ENCODE measurements around the gene CLTCL1. TPM values are rescaled to one million over a fixed set of nuclear protein-coding genes. Genes with fewer than 3 reads are reported as not detected.

Gene CLTCL1
- total and polyA plus RNA-seq, 9 of the 15 experiments (the other 6 are each of a cell fraction or from before 2014, with no cell fraction given): 1.1 to 11.7 (median 5.0) TPM

- no peak for TF ChIP-seq GTF2F1 (IDR thresholded peaks at IDR 0.05; ENCODE audit: low read depth, low read length)
- TF ChIP-seq ARID3B (CRISPR knock-in tag; IDR thresholded peaks at IDR 0.05; ENCODE audit: borderline replicate concordance): peak; percentile 92; the same call in 1 of the 2 replicates
- peak; percentile 34 for TF ChIP-seq SIRT6 (IDR thresholded peaks at IDR 0.05; ENCODE audit: low read depth, low read length)
- no peak for TF ChIP-seq NONO (IDR thresholded peaks at IDR 0.05; ENCODE audit: low read depth in 2 of 2, low read length in 1 of 2)
- no peak for TF ChIP-seq THAP7 (CRISPR knock-in tag; IDR thresholded peaks at IDR 0.05)
- peak; percentile 84 for TF ChIP-seq NR2F6 (CRISPR knock-in tag; IDR thresholded peaks at IDR 0.05)
- peak; percentile 85 for TF ChIP-seq WHSC1 (IDR thresholded peaks at IDR 0.05; ENCODE audit: low read length)
- no peak; the same call in 1 of the 2 replicates for TF ChIP-seq KLF1 (tag; IDR thresholded peaks at IDR 0.05)
- TF ChIP-seq SRF (CRISPR knock-in tag; IDR thresholded peaks at IDR 0.05): peak in 1 of 2 experiments; percentile 61; a peak in 2 of 4 replicates
- no peak for TF ChIP-seq ZNF311 (CRISPR knock-in tag; IDR thresholded peaks at IDR 0.05)
- TF ChIP-seq, protein P1, sequence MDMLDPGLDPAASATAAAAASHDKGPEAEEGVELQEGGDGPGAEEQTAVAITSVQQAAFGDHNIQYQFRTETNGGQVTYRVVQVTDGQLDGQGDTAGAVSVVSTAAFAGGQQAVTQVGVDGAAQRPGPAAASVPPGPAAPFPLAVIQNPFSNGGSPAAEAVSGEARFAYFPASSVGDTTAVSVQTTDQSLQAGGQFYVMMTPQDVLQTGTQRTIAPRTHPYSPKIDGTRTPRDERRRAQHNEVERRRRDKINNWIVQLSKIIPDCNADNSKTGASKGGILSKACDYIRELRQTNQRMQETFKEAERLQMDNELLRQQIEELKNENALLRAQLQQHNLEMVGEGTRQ (CRISPR knock-in tag; IDR thresholded peaks at IDR 0.05): no peak
- TF ChIP-seq FOXJ2 (tag; IDR thresholded peaks at IDR 0.05): no peak
- TF ChIP-seq BRD9 (IDR thresholded peaks at IDR 0.05; ENCODE audit: low read depth, partially characterized antibody): no peak
- no peak for TF ChIP-seq RAD51 (IDR thresholded peaks at IDR 0.05; ENCODE audit: borderline replicate concordance, low read depth)
- TF ChIP-seq, protein P2, sequence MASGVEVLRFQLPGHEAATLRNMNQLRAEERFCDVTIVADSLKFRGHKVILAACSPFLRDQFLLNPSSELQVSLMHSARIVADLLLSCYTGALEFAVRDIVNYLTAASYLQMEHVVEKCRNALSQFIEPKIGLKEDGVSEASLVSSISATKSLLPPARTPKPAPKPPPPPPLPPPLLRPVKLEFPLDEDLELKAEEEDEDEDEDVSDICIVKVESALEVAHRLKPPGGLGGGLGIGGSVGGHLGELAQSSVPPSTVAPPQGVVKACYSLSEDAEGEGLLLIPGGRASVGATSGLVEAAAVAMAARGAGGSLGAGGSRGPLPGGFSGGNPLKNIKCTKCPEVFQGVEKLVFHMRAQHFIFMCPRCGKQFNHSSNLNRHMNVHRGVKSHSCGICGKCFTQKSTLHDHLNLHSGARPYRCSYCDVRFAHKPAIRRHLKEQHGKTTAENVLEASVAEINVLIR (CRISPR knock-in tag; IDR thresholded peaks at IDR 0.05): no peak
- 0 out of 2 replicates have a peak, but pooled peaks have one; percentile 9 for TF ChIP-seq ZBTB17 (CRISPR knock-in tag; IDR thresholded peaks at IDR 0.05)
- TF ChIP-seq DMBX1 (CRISPR knock-in tag; IDR thresholded peaks at IDR 0.05; ENCODE audit: borderline replicate concordance): 0 out of 2 replicates have a peak, but pooled peaks have one; percentile 14
- no peak for TF ChIP-seq GATAD2A (IDR thresholded peaks at IDR 0.05)
- no peak for TF ChIP-seq ZNF121 (CRISPR knock-in tag; conservative IDR thresholded peaks at IDR 0.05)
- TF ChIP-seq ZBTB5 (IDR thresholded peaks at IDR 0.05): no peak
- TF ChIP-seq MAFG (tag; conservative IDR thresholded peaks at IDR 0.05): no peak
These were observed 114.8 kb downstream of the CLTCL1 start (continued) for GRCh38 chr22:19176732-19177131.
